ENCODE data around the gene GOLGA3. TPM values are rescaled to one million over a fixed set of nuclear protein-coding genes. Genes with fewer than 3 reads are reported as not detected.
"Not testable (repeated sequence)": the region's sequence is repeated elsewhere in the genome, so short reads cannot be mapped to it uniquely, and the experiment has no call there.

Gene GOLGA3, protein sequence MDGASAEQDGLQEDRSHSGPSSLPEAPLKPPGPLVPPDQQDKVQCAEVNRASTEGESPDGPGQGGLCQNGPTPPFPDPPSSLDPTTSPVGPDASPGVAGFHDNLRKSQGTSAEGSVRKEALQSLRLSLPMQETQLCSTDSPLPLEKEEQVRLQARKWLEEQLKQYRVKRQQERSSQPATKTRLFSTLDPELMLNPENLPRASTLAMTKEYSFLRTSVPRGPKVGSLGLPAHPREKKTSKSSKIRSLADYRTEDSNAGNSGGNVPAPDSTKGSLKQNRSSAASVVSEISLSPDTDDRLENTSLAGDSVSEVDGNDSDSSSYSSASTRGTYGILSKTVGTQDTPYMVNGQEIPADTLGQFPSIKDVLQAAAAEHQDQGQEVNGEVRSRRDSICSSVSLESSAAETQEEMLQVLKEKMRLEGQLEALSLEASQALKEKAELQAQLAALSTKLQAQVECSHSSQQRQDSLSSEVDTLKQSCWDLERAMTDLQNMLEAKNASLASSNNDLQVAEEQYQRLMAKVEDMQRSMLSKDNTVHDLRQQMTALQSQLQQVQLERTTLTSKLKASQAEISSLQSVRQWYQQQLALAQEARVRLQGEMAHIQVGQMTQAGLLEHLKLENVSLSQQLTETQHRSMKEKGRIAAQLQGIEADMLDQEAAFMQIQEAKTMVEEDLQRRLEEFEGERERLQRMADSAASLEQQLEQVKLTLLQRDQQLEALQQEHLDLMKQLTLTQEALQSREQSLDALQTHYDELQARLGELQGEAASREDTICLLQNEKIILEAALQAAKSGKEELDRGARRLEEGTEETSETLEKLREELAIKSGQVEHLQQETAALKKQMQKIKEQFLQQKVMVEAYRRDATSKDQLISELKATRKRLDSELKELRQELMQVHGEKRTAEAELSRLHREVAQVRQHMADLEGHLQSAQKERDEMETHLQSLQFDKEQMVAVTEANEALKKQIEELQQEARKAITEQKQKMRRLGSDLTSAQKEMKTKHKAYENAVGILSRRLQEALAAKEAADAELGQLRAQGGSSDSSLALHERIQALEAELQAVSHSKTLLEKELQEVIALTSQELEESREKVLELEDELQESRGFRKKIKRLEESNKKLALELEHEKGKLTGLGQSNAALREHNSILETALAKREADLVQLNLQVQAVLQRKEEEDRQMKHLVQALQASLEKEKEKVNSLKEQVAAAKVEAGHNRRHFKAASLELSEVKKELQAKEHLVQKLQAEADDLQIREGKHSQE (N-terminal part only)
- 21.9 TPM for total RNA-seq

DNA sequence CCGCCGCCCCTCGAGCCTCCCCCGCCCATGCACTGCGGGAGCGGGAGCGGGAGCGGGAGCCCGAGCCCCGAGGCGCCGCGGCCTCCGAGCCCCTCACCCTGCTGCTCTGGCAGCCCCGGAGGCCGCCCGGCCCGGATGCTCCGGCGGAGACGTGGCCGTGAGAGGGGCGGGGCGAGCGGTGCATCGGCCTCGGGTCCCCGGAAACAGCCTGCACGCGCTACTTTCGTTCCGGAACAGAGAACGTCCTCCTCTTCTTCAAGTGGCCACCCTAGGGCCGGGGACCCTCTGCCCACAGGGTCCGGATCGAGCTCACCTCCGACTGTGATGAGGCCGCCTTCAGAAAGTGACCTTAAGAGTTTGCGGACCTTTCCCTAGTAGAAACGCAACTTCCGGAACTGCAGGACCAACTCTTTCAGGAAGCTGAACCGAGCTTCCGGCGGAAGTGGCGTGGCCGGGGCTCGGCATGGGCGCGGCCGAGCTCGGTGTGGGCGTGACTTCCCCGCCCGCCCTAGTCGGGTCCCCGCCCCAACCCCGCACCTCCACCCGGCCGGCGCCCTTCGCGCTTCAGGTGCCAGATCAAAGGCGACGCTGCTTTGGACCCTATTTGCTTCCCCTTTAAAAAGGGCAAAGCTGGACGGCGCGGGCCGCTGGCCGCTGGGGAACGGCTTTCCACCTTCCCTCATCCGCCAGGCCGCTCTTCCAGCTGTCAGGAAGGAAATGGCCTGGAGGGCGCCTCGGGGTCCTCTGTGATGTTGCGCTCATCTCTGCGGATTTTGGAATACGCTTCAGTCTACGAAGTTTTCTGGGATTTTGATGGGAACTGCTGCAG, at the start of gene GOLGA3:
Gene GOLGA3, minus strand, starts transcription at position 164 of the 829 bp plus-strand sequence. CDS start 6,741 bp downstream, outside the sequence.
- Histone ChIP-seq H3K27me3 (ENCODE audit: insufficient read depth, low read length) (no peaks in the 10 kb centered on the region), H3K4me1 (ENCODE audit: insufficient read depth, low read length) (peaks cover 20% of the 10 kb centered on the region), H3K4me3 (ENCODE audit: low read length) (peak within 1 kb of the TSS; percentile 75), H3K9me3 (ENCODE audit: low read depth, low read length) (no peaks in the 10 kb centered on the region)

DNA sequence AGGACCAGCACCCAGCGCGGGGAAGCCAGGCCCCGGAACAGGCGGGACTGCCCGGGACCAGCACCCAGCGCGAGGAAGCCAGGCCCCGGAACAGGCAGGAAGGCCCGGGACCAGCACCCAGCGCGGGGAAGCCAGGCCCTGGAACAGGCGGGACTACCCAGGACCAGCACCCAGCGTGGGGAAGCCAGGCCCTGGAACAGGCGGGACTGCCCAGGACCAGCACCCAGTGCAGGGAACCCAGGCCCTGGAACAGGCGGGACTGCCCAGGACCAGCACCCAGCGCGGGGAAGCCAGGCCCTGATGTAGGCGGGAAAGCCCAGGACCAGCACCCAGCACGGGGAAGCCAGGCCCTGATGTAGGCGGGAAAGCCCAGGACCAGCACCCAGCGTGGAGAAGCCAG, 46.0 kb upstream of the GOLGA3 start:
- H3K4me3 ChIP-seq (ENCODE audit: low read length); H3K27me3 ChIP-seq (ENCODE audit: insufficient read depth, low read length); H3K4me1 ChIP-seq (ENCODE audit: insufficient read depth, low read length); H3K9me3 ChIP-seq (ENCODE audit: low read depth, low read length): not testable (repeated sequence)

DNA sequence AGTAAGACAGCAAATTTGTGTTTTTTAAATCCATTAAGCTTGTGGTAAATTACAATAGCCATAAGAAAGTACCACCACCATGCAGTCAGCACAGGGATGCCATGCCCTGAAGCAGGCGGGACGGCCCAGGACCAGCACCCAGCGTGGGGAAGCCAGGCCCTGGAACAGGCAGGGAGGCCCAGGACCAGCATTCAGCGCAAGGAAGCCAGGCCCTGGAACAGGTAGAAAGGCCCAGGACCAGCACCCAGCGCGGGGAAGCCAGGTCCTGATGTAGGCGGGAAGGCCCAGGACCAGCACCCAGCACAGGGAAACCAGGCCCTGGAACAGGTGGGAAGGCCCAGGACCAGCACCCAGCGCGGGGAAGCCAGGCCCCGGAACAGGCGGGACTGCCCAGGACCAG, 45.5 kb upstream of the GOLGA3 start:
- Histone ChIP-seq H3K27me3 (ENCODE audit: insufficient read depth, low read length) (no peaks in the 10 kb centered on the region), H3K9me3 (ENCODE audit: low read depth, low read length) (no peaks in the 10 kb centered on the region), H3K4me3 (ENCODE audit: low read length) (no peak overlapping the region), H3K4me1 (ENCODE audit: insufficient read depth, low read length) (peaks cover 5% of the 10 kb centered on the region)

DNA sequence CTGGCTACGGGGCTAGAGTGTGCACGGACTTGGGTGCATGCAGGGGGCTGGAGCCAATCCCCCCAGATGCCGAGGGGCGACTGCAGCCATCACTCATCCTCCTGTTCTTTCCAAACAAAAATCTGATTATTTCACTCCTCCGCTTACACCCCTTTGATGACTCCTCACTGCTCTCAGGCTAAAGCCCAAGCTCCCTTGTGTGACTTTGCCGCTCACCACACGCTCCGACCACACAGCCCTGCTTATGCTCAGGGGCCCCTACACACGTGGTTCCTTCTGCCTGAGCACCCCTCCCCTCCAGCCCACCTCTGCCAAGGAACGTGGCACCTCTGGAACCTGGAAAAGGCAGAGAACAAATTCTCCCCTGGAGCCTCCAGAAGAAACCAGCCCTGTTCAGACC, 45.1 kb upstream of the GOLGA3 start:
- Histone ChIP-seq H3K4me1 (ENCODE audit: insufficient read depth, low read length) (peaks cover 5% of the 10 kb centered on the region), H3K4me3 (ENCODE audit: low read length) (no peak overlapping the region), H3K27me3 (ENCODE audit: insufficient read depth, low read length) (no peaks in the 10 kb centered on the region), H3K9me3 (ENCODE audit: low read depth, low read length) (no peaks in the 10 kb centered on the region)

DNA sequence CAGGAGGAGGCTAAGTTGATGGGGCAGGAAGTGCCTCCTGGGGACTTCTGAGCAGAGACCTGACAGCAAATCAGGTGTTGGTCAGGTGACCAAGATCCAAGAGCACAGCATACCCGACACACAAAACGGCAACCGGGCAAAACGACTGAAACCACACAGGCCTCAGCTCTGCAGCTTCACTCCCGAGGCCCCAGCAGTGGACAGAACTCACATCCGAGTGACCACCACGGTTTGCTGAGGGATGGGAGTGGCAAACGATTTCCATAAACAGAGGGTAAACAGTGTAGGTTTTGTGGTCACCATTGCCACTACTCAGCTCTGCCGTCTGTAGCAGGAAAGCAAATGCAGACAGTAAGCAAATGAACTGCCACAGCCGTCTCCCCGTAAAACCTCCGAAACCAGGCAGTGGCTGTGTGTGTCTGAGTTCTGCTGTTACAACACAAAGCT, 44.3 kb upstream of the GOLGA3 start:
- Histone ChIP-seq H3K9me3 (ENCODE audit: low read depth, low read length) (no peaks in the 10 kb centered on the region), H3K27me3 (ENCODE audit: insufficient read depth, low read length) (no peaks in the 10 kb centered on the region), H3K4me1 (ENCODE audit: insufficient read depth, low read length) (peaks cover 5% of the 10 kb centered on the region), H3K4me3 (ENCODE audit: low read length) (no peak overlapping the region)

DNA sequence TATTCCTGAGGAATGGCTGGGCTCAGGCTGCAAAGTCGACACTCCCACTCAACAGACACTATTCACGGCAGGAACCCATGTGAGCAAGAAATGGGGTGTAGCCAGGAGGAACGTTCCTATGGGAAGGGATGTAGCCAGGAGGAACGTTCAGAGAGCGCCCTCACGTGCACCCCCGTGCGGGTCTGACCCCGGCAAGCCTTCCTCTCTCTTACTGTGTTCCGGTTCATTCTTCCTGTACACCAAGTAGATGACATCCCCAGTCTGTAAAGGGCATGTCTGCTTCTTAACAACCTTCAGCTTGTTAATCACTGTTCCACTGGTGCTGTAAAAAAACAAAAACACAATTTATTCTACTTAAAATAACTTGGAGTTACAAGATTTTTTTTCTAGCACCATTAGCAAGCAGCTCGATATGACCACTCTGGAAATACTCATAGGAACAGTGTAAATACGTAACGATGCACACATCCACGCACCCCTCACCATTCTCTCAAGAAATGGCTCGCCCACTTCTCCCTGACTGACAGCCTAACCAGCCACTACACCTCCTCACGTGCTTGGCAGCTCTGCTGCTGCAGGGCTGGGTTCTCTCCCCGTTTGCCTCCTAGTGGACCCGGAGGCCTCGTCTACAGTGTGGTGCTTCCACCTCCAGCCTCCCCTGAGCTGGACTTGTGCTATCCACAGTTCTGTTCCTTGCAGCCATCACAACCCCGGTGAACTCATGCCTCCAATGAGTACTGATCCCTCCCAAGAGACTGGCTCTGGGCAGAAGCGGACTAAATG, 43.6 kb upstream of the GOLGA3 start:
- H3K27me3 ChIP-seq (ENCODE audit: insufficient read depth, low read length): no peaks in the 10 kb centered on the region
- H3K4me1 ChIP-seq (ENCODE audit: insufficient read depth, low read length): peaks cover 8% of the 10 kb centered on the region
- H3K9me3 ChIP-seq (ENCODE audit: low read depth, low read length): no peaks in the 10 kb centered on the region
- H3K4me3 ChIP-seq (ENCODE audit: low read length): no peak overlapping the region

DNA sequence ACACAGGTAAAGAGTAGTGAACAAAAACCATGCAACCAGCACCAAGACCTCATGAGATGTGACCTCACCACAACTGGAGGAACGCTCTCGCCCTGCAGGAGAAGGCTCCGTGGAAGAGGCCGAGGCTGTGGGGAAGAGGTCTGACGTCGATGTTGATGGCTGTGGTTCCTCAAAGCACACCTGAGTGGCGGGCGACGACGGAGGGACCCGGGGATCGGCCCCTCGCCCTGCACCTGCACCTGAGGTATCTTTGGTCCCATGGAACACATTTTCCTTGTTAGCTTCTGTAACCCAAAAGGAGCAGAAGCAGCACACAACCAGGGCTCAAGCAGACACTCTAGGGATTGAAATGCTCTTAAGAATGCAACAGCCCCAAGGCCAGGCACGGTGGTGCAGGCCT, 40.9 kb upstream of the GOLGA3 start:
- Histone ChIP-seq H3K4me3 (ENCODE audit: low read length) (no peak overlapping the region), H3K27me3 (ENCODE audit: insufficient read depth, low read length) (no peaks in the 10 kb centered on the region), H3K9me3 (ENCODE audit: low read depth, low read length) (peaks cover 8% of the 10 kb centered on the region), H3K4me1 (ENCODE audit: insufficient read depth, low read length) (peaks cover 9% of the 10 kb centered on the region)

DNA sequence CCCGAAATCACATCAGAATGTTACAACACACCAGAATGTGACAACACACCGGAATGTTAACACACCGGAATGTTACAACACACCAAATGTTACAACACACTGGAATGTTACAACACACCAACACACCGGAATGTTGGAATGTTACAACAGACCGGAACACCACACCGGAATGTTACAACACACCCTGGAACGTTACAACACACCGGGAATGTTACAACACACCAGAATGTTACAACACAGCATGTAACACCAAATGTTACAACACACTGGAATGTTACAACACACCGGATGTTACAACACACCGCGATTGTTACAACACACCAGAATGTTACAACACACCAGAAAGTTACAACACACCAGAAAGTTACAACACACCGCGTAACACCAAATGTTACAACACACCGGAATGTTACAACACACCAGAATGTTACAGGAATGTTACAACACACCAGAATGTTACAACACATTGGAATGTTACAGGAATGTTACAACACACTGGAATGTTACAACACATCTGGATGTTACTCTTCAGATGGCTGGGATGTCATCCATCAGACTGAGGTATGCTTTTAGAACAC, 37.7 kb upstream of the GOLGA3 start:
- Histone ChIP-seq H3K4me1 (ENCODE audit: insufficient read depth, low read length) (peaks cover 4% of the 10 kb centered on the region), H3K4me3 (ENCODE audit: low read length) (no peak overlapping the region), H3K9me3 (ENCODE audit: low read depth, low read length) (peaks cover 8% of the 10 kb centered on the region), H3K27me3 (ENCODE audit: insufficient read depth, low read length) (no peaks in the 10 kb centered on the region)

DNA sequence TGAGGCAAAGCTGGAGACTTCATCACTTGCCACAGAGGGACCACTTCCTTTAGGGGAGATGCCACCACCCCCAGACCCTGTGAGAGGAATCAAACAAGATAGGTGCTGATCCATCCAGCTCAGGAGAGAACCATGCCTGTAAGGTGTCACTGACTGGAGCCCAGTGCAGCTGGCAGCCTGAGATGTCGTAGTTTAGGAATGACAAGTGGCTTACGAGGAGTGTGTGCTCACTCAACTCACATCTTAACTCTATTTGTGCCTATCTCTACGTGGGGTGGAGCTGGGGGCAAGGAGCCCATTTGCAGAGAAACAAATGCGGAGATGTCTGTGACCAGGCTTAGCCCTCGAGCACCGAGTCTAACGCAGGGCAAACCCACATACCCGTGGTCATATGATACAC, 32.9 kb upstream of the GOLGA3 start:
- Histone ChIP-seq H3K4me1 (ENCODE audit: insufficient read depth, low read length) (no peaks in the 10 kb centered on the region), H3K9me3 (ENCODE audit: low read depth, low read length) (peaks cover 7% of the 10 kb centered on the region), H3K27me3 (ENCODE audit: insufficient read depth, low read length) (no peaks in the 10 kb centered on the region), H3K4me3 (ENCODE audit: low read length) (no peak overlapping the region)

DNA sequence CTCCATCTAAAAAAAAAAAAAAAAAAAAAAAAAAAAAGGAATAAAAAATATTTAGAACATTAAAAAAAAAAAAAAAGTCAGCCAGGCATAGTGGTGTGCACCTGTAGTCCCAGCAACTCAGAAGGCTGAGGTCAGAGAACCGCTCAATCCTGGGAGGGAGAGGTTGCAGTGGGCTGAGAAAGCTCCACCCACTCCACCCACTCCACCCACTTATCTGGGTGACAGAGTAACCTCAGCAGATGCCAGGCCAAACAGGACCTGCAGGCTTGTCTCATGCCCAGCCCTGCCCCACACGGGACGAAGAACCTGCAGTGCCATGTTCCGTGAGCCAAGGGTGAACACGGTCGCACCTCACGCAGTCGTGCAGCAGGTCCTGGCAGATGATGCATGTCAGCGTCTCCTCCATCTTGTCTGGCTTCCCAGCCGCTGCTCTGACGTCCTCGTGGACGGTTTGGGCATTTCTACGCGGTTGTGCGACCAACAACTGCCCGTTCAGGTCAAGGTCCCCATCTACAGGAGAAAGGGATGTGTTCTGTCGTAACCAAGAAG, 30.1 kb upstream of the GOLGA3 start:
- Histone ChIP-seq H3K9me3 (ENCODE audit: low read depth, low read length) (no peaks in the 10 kb centered on the region), H3K4me1 (ENCODE audit: insufficient read depth, low read length) (no peaks in the 10 kb centered on the region), H3K27me3 (ENCODE audit: insufficient read depth, low read length) (no peaks in the 10 kb centered on the region), H3K4me3 (ENCODE audit: low read length) (no peak overlapping the region)

DNA sequence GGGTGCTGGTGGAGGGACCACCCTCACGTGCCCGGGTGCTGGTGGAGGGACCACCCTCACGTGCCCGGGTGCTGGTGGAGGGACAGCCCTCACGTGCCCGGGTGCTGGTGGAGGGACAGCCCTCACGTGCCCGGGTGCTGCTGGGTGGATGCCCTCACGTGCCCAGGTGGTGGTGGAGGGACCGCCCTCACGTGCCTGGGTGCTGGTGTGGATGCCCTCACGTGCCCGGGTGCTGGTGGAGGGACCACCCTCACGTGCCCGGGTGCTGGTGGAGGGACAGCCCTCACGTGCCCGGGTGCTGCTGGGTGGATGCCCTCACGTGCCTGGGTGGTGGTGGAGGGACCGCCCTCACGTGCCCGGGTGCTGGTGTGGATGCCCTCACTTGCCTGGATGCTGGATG, 28.4 kb upstream of the GOLGA3 start:
- H3K9me3 ChIP-seq (ENCODE audit: low read depth, low read length); H3K4me1 ChIP-seq (ENCODE audit: insufficient read depth, low read length); H3K4me3 ChIP-seq (ENCODE audit: low read length); H3K27me3 ChIP-seq (ENCODE audit: insufficient read depth, low read length): not testable (repeated sequence)

DNA sequence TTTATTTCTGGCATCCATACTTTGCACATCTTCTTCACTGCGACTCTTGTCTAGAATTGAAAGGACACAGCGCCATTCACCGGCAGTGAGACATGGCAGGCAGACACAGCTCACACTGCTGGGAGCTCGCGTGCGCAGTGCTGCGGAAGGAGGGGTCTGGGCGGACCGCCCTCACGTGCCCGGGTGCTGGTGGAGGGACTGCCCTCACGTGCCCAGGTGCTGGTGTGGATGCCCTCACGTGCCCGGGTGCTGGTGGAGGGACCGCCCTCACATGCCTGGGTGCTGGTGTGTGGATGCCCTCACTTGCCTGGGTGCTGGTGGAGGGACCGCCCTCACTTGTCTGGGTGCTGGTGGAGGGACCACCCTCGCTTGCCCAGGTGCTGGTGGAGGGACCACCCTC, 27.9 kb upstream of the GOLGA3 start:
- Histone ChIP-seq H3K27me3 (ENCODE audit: insufficient read depth, low read length) (no peaks in the 10 kb centered on the region), H3K4me3 (ENCODE audit: low read length) (no peak overlapping the region), H3K9me3 (ENCODE audit: low read depth, low read length) (no peaks in the 10 kb centered on the region), H3K4me1 (ENCODE audit: insufficient read depth, low read length) (no peaks in the 10 kb centered on the region)

DNA sequence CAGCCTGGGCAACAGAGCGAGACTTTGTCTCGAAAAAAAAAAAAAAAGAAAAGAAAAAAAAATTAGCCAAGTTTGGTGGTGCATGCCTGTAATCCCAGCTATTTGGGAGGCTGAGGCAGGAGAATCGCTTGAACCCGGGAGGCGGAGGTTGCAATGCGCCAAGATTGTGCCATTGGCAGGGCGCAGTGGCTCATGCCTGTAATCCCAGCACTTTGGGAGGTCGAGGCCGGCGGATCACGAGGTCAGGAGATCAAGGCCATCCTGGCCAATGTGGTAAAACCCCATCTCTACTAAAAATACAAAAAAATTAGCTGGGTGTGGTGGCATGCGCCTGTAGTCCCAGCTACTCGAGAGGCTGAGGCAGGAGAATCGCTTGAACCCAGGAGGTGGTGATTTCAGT, 26.5 kb upstream of the GOLGA3 start:
- not testable (repeated sequence) for H3K27me3 ChIP-seq (ENCODE audit: insufficient read depth, low read length); H3K9me3 ChIP-seq (ENCODE audit: low read depth, low read length)

More for the DNA sequence above, 26.5 kb upstream of the GOLGA3 start:
- H3K4me1 ChIP-seq (ENCODE audit: insufficient read depth, low read length); H3K4me3 ChIP-seq (ENCODE audit: low read length): not testable (repeated sequence)

Measured in mononuclear cell (primary cell).